IMR-90 (cell line): Measurements from ENCODE around the gene CUX1. TPM values are rescaled to one million over a fixed set of nuclear protein-coding genes. Genes with fewer than 3 reads are reported as not detected.

Experiments used
- ATAC-seq: fragments of 200-7000 bp; cut with Tn5 transposase; 2 replicates; pipeline ENCODE4 v1.9.1; 2020; ENCODE audit warnings: low read depth, mild to moderate bottlenecking, moderate library complexity
- BruUV-seq: library from RNA; stranded (reverse); fragments of 400-500 nt; replicated peaks from 2 replicates; lab custom pipeline; 2021; lab: Mats Ljungman, UMichigan
- CTCF ChIA-PET: fragments of 300-600 bp; formaldehyde crosslinking; extraction: SDS; loops from one replicate; lab custom pipeline; 2021; ENCODE audit warnings: antibody characterized with exemption; lab: Yijun Ruan, JAX
- POLR2A ChIA-PET: fragments of 300-600 bp; sonication (Branson Sonifier 250); formaldehyde crosslinking; loops from one replicate; lab custom pipeline; 2022; ENCODE audit warnings: antibody characterized with exemption; ENCODE audit not compliant: unreplicated experiment; lab: Charles Lee
- DNase-seq: peaks from one replicate; pipeline ENCODE4 v3.0.0; 2013
- H2AFZ ChIP-seq: replicated peaks from 2 replicates; pipeline ENCODE3; 2013; ENCODE audit warnings: low read length, mild to moderate bottlenecking; ENCODE audit not compliant: poor library complexity
- H2AK5ac ChIP-seq: 2 replicates; pipeline ENCODE4 v1.6.1; 2013; ENCODE audit warnings: low read depth, low read length, inconsistent platforms
- H2AK9ac ChIP-seq: replicated peaks from 2 replicates; pipeline ENCODE3; 2013; ENCODE audit warnings: mild to moderate bottlenecking, low read depth, low read length, moderate library complexity; ENCODE audit not compliant: poor library complexity
- H2BK120ac ChIP-seq: 2 replicates; pipeline ENCODE4 v1.6.1; 2013; ENCODE audit warnings: low read depth, low read length, inconsistent platforms
- H2BK15ac ChIP-seq: 3 replicates; pipeline ENCODE4 v1.6.1; 2013; ENCODE audit warnings: low read depth, low read length, inconsistent platforms
- H2BK20ac ChIP-seq: 2 replicates; pipeline ENCODE4 v1.6.1; 2013; ENCODE audit warnings: low read depth, mild to moderate bottlenecking, inconsistent platforms, low read length, moderate library complexity
- H2BK5ac ChIP-seq: 2 replicates; pipeline ENCODE4 v1.6.1; 2013; ENCODE audit warnings: mild to moderate bottlenecking, low read depth, low read length, inconsistent platforms; ENCODE audit not compliant: poor library complexity, severe bottlenecking
- H3K14ac ChIP-seq: replicated peaks from 2 replicates; pipeline ENCODE4 v1.6.1; 2013; ENCODE audit warnings: low read depth, low read length, inconsistent platforms
- H3K18ac ChIP-seq: 2 replicates; pipeline ENCODE4 v1.6.1; 2013; ENCODE audit warnings: low read depth, low read length, control low read depth
- H3K23ac ChIP-seq: 2 replicates; pipeline ENCODE4 v1.6.1; 2013; ENCODE audit warnings: low read depth, low read length, inconsistent platforms
- H3K27ac ChIP-seq: 2 replicates; pipeline ENCODE4 v1.5.1; 2013; ENCODE audit warnings: mild to moderate bottlenecking, control low read depth, low read length; ENCODE audit not compliant: insufficient read depth
- H3K27me3 ChIP-seq: 2 replicates; pipeline ENCODE4 v1.6.1; 2013; ENCODE audit warnings: low read length; ENCODE audit not compliant: control insufficient read depth, insufficient read depth
- H3K36me3 ChIP-seq: 2 replicates; pipeline ENCODE4 v1.6.1; 2013; ENCODE audit warnings: low read length, mixed read lengths; ENCODE audit not compliant: control insufficient read depth, insufficient read depth
- H3K4ac ChIP-seq: 2 replicates; pipeline ENCODE4 v1.6.1; 2013; ENCODE audit warnings: low read depth, low read length, inconsistent platforms
- H3K4me1 ChIP-seq: 2 replicates; pipeline ENCODE4 v1.6.1; 2013; ENCODE audit warnings: low read length, mixed read lengths; ENCODE audit not compliant: control insufficient read depth, insufficient read depth
- H3K4me2 ChIP-seq: 2 replicates; pipeline ENCODE4 v1.6.1; 2013; ENCODE audit warnings: low read depth, mild to moderate bottlenecking, control low read depth, low read length, moderate library complexity
- H3K4me3 ChIP-seq: 2 replicates; pipeline ENCODE4 v1.5.1; 2013; ENCODE audit warnings: low read depth, mild to moderate bottlenecking, control low read depth, low read length, moderate library complexity; ENCODE audit not compliant: insufficient read depth
- H3K56ac ChIP-seq: 2 replicates; pipeline ENCODE4 v1.6.1; 2013; ENCODE audit warnings: low read length, inconsistent platforms; ENCODE audit not compliant: insufficient read depth; ENCODE audit errors: extremely low read depth
- H3K79me1 ChIP-seq, 2 experiments: 2 replicates each; pipeline ENCODE4 v1.6.1; 2013; ENCODE audit warnings: low read length in 2 of 2, inconsistent platforms in 1 of 2, low read depth in 1 of 2
- H3K9ac ChIP-seq: 2 replicates; pipeline ENCODE4 v1.6.1; 2013; ENCODE audit warnings: low read depth, low read length, control low read depth
- H3K9me1 ChIP-seq: 2 replicates; pipeline ENCODE4 v1.6.1; 2013; ENCODE audit warnings: low read length, inconsistent platforms; ENCODE audit not compliant: insufficient read depth
- H3K9me3 ChIP-seq: 2 replicates; pipeline ENCODE4 v1.6.1; 2013; ENCODE audit warnings: low read length; ENCODE audit not compliant: control insufficient read depth, insufficient read depth
- H4K20me1 ChIP-seq: 2 replicates; pipeline ENCODE4 v1.6.1; 2013; ENCODE audit warnings: low read length, inconsistent platforms; ENCODE audit not compliant: insufficient read depth
- H4K5ac ChIP-seq: 2 replicates; pipeline ENCODE4 v1.6.1; 2013; ENCODE audit warnings: mild to moderate bottlenecking, low read depth, low read length, control low read depth
- H4K8ac ChIP-seq, 2 experiments: 2 replicates each; pipeline ENCODE4 v1.6.1; 2013; ENCODE audit warnings: low read depth in 2 of 2, low read length in 2 of 2, control low read depth in 1 of 2, inconsistent platforms in 1 of 2
- H4K91ac ChIP-seq: 2 replicates; pipeline ENCODE4 v1.6.1; 2013; ENCODE audit warnings: low read depth, low read length, inconsistent platforms; ENCODE audit not compliant: insufficient read depth
- BHLHE40 ChIP-seq: fragments of 150-350 bp; IDR thresholded peaks from 2 replicates; pipeline ENCODE4 v1.6.1; 2016; ENCODE audit warnings: mild to moderate bottlenecking, low read depth, low read length
- CEBPB ChIP-seq: IDR thresholded peaks from 2 replicates; pipeline ENCODE4 v1.6.1; 2012; ENCODE audit warnings: low read depth, low read length, improper control_type of control experiment
- CHD1 ChIP-seq: IDR thresholded peaks from 2 replicates; pipeline ENCODE4 v1.6.1; 2012; ENCODE audit warnings: low read depth, low read length, improper control_type of control experiment
- ELK1 ChIP-seq: fragments of 150-350 bp; IDR thresholded peaks from 2 replicates; pipeline ENCODE4 v1.6.1; 2016; ENCODE audit warnings: low read depth, mild to moderate bottlenecking, low read length, moderate library complexity, borderline replicate concordance
- FOS ChIP-seq: fragments of 150-350 bp; IDR thresholded peaks from 2 replicates; pipeline ENCODE4 v1.6.1; 2016; ENCODE audit warnings: low read depth, low read length
- MAZ ChIP-seq: IDR thresholded peaks from 2 replicates; pipeline ENCODE4 v1.6.1; 2012; ENCODE audit warnings: low read depth, mild to moderate bottlenecking, low read length, improper control_type of control experiment, moderate library complexity, borderline replicate concordance
- MXI1 ChIP-seq: IDR thresholded peaks from 2 replicates; pipeline ENCODE4 v1.6.1; 2012; ENCODE audit warnings: low read depth, mild to moderate bottlenecking, low read length, moderate library complexity, borderline replicate concordance
- NFE2L2 ChIP-seq: fragments of 150-350 bp; IDR thresholded peaks from 2 replicates; pipeline ENCODE4 v1.6.1; 2016; ENCODE audit warnings: low read depth, mild to moderate bottlenecking, low read length
- POLR2A ChIP-seq: IDR thresholded peaks from 2 replicates; pipeline ENCODE4 v1.6.1; 2012; ENCODE audit warnings: mild to moderate bottlenecking, low read depth, low read length
- RAD21 ChIP-seq: IDR thresholded peaks from 2 replicates; pipeline ENCODE4 v1.6.1; 2012; ENCODE audit warnings: low read length, improper control_type of control experiment
- RCOR1 ChIP-seq: IDR thresholded peaks from 2 replicates; pipeline ENCODE4 v1.6.1; 2012; ENCODE audit warnings: mild to moderate bottlenecking, low read length, improper control_type of control experiment; ENCODE audit not compliant: insufficient replicate concordance
- RFX5 ChIP-seq: IDR thresholded peaks from 2 replicates; pipeline ENCODE4 v1.8.0; 2012; ENCODE audit warnings: low read depth, mild to moderate bottlenecking, low read length, moderate library complexity
- SMC3 ChIP-seq: fragments of 150-350 bp; IDR thresholded peaks from 2 replicates; pipeline ENCODE4 v1.6.1; 2016; ENCODE audit warnings: low read depth, mild to moderate bottlenecking, antibody characterized with exemption, low read length, moderate library complexity
- USF2 ChIP-seq: fragments of 150-350 bp; IDR thresholded peaks from 2 replicates; pipeline ENCODE4 v1.6.1; 2017; ENCODE audit warnings: mild to moderate bottlenecking, antibody characterized with exemption, low read length, low read depth
- WGBS, 2 experiments: methylation state at CpG; one replicate each; pipeline versions ENCODE4 v1.1.5 to v1.1.7; 2013; ENCODE audit warnings: missing lambda C conversion rate in 2 of 2; ENCODE audit not compliant: insufficient read length in 1 of 2; ENCODE audit errors: extremely low coverage in 2 of 2; 5-methylcytosine and 5-hydroxymethylcytosine counted together
- dilution Hi-C: fragments of 300-500 bp; cut with HindIII; formaldehyde crosslinking; loops from one replicate; pipeline ENCODE4 v1.14.3; 2018; ENCODE audit warnings: low sequenced_read_pairs; ENCODE audit not compliant: unreplicated experiment
- in situ Hi-C: fragments of 300-500 bp; cut with MboI; formaldehyde crosslinking; loops from 3 replicates; pipeline ENCODE4 v1.14.3; 2019; ENCODE audit warnings: low sequenced_read_pairs, inconsistent platforms, mixed read lengths
- intact Hi-C: fragments of 100-400 bp; cut with micrococcal nuclease; formaldehyde crosslinking; loops from 2 replicates; pipeline ENCODE4 v1.10.0; 2022
- polyA plus RNA-seq, 3 experiments: library from polyadenylated mRNA; depleted of rRNA; stranded (reverse); fragments of >200 nt; gene quantifications; 2 replicates each; pipeline ENCODE4 v1.2.3, GENCODE V29; 2012; ENCODE audit warnings: low replicate concordance in 1 of 3
- total RNA-seq: library from RNA; depleted of rRNA; stranded (reverse); fragments of >200 nt; gene quantifications from 2 replicates; pipeline ENCODE4 v1.2.3, GENCODE V29; 2012
- TF ChIP-seq, protein P1 (sequence below): conservative IDR thresholded peaks from 2 replicates; pipeline ENCODE4 v1.5.1; 2012; ENCODE audit warnings: mild to moderate bottlenecking, low read depth, low read length, improper control_type of control experiment

The CUX1 gene
- total and polyA plus RNA-seq, 2 of the 4 experiments (the other 2 are of a cell fraction), result 19.7 to 46.4 TPM

DNA sequence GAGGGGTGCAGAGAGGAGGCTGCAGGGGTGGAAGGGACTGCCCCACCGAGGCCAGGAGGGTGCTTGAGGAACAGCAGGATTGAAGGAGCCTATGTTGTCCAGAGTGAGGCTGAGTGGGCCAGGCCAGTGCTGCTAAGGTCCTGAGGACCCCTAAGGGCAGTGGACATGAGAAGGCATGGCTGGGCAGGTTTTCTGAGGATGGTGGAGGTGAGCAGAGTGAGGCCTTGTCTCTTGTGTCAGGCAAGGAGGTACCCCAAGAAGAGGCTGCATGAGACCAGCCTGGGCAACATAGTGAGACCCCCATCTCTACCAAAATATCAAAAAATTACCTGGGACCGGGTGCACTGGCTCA lies 474.5 kb downstream of the CUX1 start:
- H3K27me3 ChIP-seq, result peaks cover 3% of the 10 kb centered on the region; the same call in 1 of the 2 replicates
- TF ChIP-seq RAD21, result no peak
- TF ChIP-seq SMC3, result no peak
- TF ChIP-seq CEBPB, result no peak
- no peak for TF ChIP-seq RFX5
- no peak for TF ChIP-seq MAZ
- no peak for TF ChIP-seq USF2
- no peak for TF ChIP-seq NFE2L2
- TF ChIP-seq POLR2A, result no peak
- TF ChIP-seq, protein P1, sequence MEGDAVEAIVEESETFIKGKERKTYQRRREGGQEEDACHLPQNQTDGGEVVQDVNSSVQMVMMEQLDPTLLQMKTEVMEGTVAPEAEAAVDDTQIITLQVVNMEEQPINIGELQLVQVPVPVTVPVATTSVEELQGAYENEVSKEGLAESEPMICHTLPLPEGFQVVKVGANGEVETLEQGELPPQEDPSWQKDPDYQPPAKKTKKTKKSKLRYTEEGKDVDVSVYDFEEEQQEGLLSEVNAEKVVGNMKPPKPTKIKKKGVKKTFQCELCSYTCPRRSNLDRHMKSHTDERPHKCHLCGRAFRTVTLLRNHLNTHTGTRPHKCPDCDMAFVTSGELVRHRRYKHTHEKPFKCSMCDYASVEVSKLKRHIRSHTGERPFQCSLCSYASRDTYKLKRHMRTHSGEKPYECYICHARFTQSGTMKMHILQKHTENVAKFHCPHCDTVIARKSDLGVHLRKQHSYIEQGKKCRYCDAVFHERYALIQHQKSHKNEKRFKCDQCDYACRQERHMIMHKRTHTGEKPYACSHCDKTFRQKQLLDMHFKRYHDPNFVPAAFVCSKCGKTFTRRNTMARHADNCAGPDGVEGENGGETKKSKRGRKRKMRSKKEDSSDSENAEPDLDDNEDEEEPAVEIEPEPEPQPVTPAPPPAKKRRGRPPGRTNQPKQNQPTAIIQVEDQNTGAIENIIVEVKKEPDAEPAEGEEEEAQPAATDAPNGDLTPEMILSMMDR, result no peak
- TF ChIP-seq CHD1, result no peak
- TF ChIP-seq BHLHE40, result no peak
- no peak for TF ChIP-seq MXI1
- TF ChIP-seq RCOR1, result no peak
- no peak for TF ChIP-seq FOS
- TF ChIP-seq ELK1, result no peak
- no peak overlapping the region for H2AK5ac ChIP-seq
- WGBS, 2 experiments, result 89% methylated on average over 1 of the region's 2 CpGs; no CpG with 5 or more reads in 1 of the 2 experiments
- no peak overlapping the region for H3K4me3 ChIP-seq
- no peak overlapping the region for H3K23ac ChIP-seq
- H3K27ac ChIP-seq, result no peak overlapping the region
- H2AFZ ChIP-seq, result no peak overlapping the region
- H3K14ac ChIP-seq, result no peak overlapping the region
- no peak overlapping the region for H4K91ac ChIP-seq
- in situ Hi-C loops, result no loop called here
- H3K79me1 ChIP-seq, result peaks cover 0 to 8% of the 10 kb centered on the region in 2 experiments; a peak in 1 of 4 replicates
- intact Hi-C loops, result no loop called here
- H3K9ac ChIP-seq, result no peak overlapping the region
- no peaks in the 10 kb centered on the region for H3K36me3 ChIP-seq
- DNase-seq, result no peak
- no peak for ATAC-seq
- H3K18ac ChIP-seq, result no peak overlapping the region
- no peak overlapping the region for H3K4ac ChIP-seq
- no peak overlapping the region for H2BK5ac ChIP-seq
- H2BK20ac ChIP-seq, result no peak overlapping the region
- no peak overlapping the region for H3K4me2 ChIP-seq
- peaks cover 12% of the 10 kb centered on the region; the same call in 1 of the 2 replicates for H4K20me1 ChIP-seq
- dilution Hi-C loops, result no loop called here
- no peaks in the 10 kb centered on the region; the same call in 1 of the 2 replicates for H3K4me1 ChIP-seq
- H4K5ac ChIP-seq, result no peak overlapping the region
- no TSS peak for BruUV-seq
- H3K9me1 ChIP-seq, result no peaks in the 10 kb centered on the region
- no peak overlapping the region for H2AK9ac ChIP-seq
- H3K9me3 ChIP-seq, result no peaks in the 10 kb centered on the region
- H2BK15ac ChIP-seq, result no peak overlapping the region
- H2BK120ac ChIP-seq, result no peak overlapping the region
- ChIA-PET POLR2A (no interaction called here), CTCF (no interaction called here)
- H4K8ac ChIP-seq, result no peak overlapping the region
- no peak overlapping the region for H3K56ac ChIP-seq
